GM21390 (cell line): ENCODE measurements around the gene PCGF6.

Source experiments
- ATAC-seq: cut with Tn5 transposase; IDR thresholded peaks from one replicate; pipeline ENCODE4 v1.9.1; 2021; ENCODE audit not compliant: unreplicated experiment

The PCGF6 gene

GRCh38 chr10:103327906-103328305 is 23.0 kb downstream of the PCGF6 start:
- ATAC-seq = no peak

- no peak for ATAC-seq
These were observed 34.9 kb downstream of the PCGF6 start for GRCh38 chr10:103316087-103316486.

GRCh38 chr10:103310197-103310596 is 40.7 kb downstream of the PCGF6 start:
- no peak for ATAC-seq

GRCh38 chr10:103307594-103307993 is 43.3 kb downstream of the PCGF6 start:
- ATAC-seq = no peak

GRCh38 chr10:103295374-103296015 is 55.4 kb downstream of the PCGF6 start:
- no peak for ATAC-seq

GRCh38 chr10:103291588-103291987 is 59.4 kb downstream of the PCGF6 start:
- ATAC-seq = no peak

- no peak for ATAC-seq
These were observed 62.9 kb downstream of the PCGF6 start for GRCh38 chr10:103287992-103288391.

GRCh38 chr10:103284170-103284569 is 66.8 kb downstream of the PCGF6 start:
- no peak for ATAC-seq

GRCh38 chr10:103282961-103283360 is 68.0 kb downstream of the PCGF6 start:
- ATAC-seq = no peak

- no peak for ATAC-seq
These were observed 69.2 kb downstream of the PCGF6 start for GRCh38 chr10:103281753-103282152.

- ATAC-seq = no peak
These were observed 70.4 kb downstream of the PCGF6 start for GRCh38 chr10:103280506-103280905.

GRCh38 chr10:103280031-103280430 is 70.9 kb downstream of the PCGF6 start:
- ATAC-seq = no peak

GRCh38 chr10:103278862-103279298 is 72.1 kb downstream of the PCGF6 start:
- no peak for ATAC-seq

- no peak for ATAC-seq
These were observed 72.5 kb downstream of the PCGF6 start for GRCh38 chr10:103278537-103278823.

GRCh38 chr10:103277713-103278536 is 73.0 kb downstream of the PCGF6 start:
- no peak for ATAC-seq

GRCh38 chr10:103276896-103277712 is 73.8 kb downstream of the PCGF6 start, which contains the start of gene INA:
Gene INA (plus strand): TSS chr10:103277138. CDS start chr10:103277212, 74 bp downstream.
- no peak for ATAC-seq

GRCh38 chr10:103276251-103276895 is 74.6 kb downstream of the PCGF6 start:
- ATAC-seq = no peak

GRCh38 chr10:103273041-103273441 is 77.9 kb downstream of the PCGF6 start:
- no peak for ATAC-seq

- no peak for ATAC-seq
These were observed 85.1 kb downstream of the PCGF6 start for GRCh38 chr10:103265717-103266329.

- no peak for ATAC-seq
These were observed 88.7 kb downstream of the PCGF6 start for GRCh38 chr10:103262229-103262628.

GRCh38 chr10:103259989-103260388 is 91.0 kb downstream of the PCGF6 start:
- no peak for ATAC-seq
